NCI-H526 (cell line): ENCODE measurements around the gene CHST13.

Experiments
- DNase-seq, 2 experiments: peaks; one replicate each; lab custom pipeline; 2025; lab: John Stamatoyannopoulos, UW

CHST13 gene

DNA sequence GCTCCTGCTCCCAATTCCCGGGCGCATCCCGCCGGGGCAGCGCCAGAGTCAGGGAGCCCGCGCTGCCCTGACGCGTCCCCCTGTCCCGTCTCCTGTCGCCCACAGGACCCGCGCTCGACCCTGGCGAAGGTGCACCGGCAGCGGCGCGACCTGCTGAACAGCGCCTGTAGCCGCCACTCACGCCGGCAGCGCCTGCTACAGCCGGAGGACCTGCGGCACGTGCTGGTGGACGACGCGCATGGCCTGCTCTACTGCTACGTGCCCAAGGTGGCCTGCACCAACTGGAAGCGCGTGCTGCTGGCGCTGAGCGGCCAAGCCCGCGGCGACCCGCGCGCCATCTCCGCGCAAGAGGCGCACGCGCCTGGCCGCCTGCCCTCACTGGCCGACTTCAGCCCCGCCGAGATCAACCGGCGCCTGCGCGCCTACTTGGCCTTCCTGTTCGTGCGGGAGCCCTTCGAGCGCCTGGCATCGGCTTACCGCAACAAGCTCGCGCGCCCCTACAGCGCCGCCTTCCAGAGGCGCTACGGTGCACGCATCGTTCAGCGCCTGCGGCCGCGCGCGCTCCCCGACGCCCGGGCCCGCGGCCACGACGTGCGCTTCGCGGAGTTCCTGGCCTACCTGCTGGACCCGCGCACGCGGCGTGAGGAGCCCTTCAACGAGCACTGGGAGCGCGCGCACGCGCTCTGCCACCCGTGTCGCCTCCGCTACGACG, 17.8 kb downstream of the CHST13 start:
- DNase-seq: no peak

DNA sequence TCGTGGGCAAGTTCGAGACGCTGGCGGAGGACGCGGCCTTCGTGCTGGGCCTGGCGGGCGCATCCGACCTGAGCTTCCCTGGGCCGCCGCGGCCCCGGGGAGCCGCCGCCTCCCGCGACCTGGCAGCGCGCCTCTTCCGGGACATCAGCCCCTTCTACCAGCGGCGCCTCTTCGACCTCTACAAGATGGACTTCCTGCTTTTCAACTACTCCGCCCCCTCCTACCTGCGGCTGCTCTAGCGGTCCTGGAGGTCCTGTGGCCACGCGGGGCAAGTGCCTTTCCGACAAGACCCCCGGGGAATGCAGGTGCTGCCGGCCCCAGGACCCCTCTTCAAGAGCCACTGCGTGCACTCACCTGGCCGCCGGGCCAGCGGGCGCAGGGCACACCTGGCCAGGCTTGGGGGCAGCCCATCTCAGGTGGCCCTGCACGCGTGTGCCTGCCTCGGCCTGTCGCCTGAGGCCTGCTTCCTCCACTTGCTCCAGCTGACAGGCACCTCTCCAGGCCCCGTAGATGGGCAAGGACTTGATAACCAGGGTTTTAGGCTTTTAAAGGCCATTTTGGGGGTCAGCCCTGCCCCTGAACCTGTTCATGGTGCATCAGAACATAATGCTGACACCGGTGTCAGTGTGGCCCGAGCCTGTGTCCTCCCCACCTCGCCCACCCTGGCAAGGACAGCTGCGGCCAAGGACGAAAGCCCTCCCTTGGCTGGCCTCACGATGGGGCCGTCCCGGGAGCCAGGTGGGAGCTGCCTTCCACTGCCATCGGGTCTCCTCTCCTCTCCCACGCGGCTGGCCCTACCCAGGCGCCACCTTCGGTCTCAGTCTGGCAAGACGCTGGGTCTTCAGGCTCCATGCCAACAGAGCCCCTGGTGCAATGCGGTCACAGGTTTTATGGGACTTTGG, 18.6 kb downstream of the CHST13 start:
- no peak for DNase-seq

DNA sequence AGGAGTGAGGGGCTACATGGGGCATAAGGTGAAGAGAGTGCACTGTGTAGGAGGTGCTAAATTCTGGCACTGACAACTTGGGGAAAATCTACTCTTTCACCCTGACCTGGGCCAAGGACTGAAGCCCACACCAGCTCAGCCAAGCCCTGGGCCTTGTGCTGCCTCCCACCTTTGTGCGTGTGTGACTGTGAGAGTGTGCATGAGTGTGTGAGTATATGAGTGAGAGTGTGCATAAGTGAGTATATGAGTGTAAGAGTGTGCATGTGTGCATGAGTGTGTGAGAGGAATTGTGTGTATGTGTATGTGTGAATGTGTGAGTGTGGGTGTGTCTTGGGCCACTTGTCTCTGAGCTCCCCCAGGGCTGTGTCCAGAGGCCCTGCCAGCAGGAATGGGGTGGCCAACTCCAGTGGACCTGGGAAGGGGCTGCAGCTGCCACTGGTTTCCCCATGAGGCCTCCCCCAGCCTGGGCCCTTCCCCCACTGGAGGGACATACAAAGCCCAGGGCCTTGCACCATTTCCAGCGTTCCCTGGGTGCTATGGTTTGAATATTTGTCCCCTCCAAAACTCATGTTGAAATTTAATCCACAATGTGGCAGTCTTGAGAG, 19.6 kb downstream of the CHST13 start:
- no peak for DNase-seq

DNA sequence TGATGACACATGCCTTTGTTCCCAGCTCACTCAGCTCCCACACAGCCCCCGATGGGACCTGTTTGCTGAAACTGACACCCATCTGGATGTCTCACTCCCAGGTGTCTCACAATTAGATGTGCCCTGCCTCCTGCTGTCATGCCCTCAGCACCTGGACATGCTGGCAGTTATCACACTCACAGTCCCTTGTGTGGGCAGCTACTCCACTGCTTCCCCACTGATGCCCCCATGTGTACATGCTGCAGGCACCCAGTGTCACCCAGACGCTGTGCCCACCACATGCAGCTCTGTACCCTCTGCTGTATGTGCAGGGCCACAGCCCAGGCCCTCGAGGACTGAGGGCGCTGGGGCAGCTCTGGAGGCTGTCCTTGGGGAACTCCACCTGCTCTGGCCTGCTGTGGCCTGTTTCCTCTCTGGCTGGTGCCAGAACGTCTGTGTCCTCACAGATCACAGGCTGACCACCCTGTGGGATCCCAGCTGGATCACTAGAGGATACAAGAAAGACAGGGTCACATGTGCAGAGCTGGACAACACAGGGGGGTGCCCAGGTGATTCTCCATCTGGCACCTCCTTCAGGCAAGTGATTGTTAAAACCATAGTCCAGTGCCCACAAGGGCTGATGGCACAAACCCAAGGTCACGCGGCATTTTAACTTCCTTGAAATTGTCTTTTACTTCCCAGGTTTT, 20.8 kb downstream of the CHST13 start:
- no peak for DNase-seq

DNA sequence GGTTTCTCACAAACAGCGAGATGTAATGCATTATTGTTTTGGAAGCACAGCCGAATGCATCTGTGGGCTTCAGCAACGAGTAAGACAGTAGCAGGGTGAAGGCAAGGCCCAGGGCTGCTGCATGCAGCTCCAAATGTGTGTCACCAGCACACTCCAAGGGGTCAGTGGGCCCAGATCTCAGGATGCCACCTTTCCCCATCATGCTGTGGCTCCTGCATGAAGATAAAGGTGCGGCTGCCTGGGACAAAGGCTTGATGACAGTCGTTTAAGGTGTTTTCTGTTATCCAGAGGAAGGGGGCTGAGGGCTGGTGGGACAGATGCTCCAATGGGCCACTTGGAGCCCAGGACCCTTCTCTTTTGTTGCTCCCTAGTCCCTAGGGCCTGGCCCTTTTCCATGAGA, 21.6 kb downstream of the CHST13 start:
- no peak for DNase-seq

DNA sequence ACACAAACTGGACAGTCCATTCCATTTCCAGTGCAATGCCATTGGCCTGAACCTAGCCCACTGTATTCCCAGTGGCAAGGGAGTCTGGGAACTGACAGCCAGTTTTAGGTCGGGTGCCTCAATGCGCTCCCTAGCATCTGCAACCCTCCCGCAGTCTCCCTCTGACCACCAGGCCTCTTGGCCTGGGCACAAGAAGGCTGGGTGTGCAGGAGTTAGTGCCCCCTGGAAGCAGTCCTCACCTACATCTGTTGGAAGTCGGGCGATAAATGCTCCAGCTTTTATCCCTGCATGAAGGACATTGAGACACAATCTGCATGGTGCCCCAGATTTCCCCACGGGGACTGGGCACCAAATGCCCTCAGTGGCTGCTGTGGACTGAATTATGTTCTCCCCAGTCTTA, 22.1 kb downstream of the CHST13 start:
- DNase-seq: no peak

DNA sequence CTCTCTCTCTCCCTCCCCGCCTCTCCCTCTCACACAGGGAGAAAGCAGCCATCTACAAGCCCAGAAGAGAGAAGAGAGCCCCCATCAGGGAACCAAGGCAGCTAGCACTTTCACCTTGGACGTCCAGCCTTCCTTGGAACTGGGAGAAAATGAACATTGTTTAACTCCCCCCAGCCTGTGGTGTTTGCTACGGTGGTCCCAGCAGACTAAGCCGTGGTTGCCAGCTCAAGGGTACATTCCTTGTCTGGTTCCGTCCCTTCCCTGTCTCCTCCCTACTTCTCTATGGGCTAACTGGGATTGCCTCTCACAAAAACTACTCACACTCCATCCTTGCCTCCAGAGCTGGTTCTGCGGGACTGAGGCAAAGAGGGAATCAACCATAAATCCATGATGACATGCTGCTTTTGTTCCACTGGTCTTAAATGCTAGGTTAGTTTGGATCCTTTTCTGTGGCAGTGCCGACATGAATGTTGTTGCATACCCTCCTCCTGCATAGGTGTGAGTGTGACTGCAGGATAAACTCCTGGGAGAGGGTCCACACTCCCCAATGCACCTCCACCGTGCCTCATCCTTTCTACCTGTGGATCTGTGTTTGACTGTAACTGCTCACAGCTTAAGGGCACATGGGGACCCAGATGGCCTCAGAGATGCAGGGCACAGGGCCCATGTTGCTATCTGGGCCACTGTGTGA, 22.7 kb downstream of the CHST13 start:
- no peak for DNase-seq

DNA sequence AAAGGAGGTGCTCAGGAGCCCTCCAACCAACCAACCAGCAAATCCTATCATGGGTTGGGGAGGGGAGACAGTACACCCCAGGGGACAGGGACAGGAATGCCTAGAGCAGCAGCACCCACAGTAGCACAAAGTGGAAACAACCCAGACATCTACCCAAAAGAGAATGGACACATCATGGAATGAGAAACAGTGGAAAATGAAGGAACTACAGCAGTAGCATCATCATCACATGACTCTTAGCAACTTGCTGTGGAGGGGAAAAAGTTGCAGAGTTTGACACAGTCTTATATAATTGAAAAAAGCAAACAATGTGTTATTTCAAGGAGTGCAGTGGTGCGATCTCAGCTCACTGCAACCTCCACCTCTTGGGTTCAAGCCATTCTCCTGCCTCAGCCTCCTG, 23.8 kb downstream of the CHST13 start:
- DNase-seq: no peak

DNA sequence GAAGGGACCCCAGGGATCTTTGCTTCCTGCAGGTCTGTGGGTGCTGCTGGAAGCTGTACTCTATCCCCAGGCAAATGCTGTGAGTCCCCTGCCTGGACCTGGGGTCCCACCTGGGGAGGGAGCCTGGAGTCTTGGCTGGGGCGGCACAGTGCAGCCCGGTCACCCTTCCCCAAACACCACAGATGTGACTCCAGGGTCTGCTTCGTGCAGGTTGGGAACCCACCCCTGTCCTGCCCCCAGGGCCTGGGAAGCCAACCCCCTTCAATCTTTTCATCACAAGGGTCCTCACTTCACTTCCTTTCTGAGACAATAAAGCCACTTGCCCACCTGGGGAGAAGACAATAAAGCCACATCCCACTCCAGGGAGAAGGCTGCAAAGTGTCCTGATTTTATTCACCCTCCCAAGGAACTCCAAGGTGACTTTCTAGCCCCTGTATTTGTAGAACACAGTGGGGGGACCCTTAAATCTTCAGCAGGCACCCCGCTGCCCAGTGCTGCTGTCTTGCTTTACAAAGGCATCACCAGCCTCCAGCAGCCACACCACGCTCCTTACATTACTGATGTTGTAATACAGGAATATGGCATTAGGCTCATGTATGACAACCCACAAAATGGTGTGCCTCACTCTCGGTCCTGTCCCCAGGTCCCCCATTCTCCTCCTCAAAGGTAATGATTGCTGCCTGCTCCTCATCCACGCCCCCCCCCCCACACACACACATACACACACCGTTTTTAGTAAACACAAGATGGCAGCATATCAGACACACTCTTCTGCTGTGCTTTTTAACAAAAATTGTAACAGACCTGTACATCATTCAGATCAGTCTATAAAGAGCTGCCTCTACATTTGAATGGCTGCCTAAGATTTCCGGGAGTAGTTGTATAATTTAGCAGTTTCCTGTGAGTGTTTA, 24.9 kb downstream of the CHST13 start:
- no peak for DNase-seq

DNA sequence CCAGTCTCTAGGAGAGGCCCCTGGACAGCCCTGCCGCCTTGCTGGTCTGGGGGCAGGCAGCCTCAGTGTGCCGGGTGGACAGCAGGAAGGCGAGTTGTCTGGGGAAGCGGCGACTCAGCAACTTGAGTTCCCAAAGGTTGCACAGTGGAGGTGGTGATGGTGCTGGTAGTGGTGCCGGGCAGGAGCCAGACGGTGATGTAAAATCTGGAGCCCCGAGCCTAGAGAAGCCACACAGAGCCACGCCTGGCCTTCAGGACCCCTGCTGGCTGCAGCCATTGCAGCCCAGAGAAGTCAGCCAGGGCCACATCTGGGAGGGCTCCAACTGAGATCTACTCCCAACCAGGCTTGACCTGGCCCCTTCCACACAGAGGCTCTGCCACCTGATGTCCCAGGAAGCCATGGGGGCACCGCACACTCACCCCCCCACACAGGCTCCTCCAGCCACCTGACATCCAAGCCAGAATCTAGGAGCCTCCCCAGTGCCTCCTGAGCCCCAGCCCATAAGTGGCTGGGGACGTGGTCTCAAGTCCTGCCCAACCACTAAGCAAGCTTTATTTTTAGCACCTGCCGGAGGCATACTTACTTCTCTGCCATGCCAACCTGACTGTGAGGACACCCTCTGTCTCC, 26.0 kb downstream of the CHST13 start:
- no peak for DNase-seq

DNA sequence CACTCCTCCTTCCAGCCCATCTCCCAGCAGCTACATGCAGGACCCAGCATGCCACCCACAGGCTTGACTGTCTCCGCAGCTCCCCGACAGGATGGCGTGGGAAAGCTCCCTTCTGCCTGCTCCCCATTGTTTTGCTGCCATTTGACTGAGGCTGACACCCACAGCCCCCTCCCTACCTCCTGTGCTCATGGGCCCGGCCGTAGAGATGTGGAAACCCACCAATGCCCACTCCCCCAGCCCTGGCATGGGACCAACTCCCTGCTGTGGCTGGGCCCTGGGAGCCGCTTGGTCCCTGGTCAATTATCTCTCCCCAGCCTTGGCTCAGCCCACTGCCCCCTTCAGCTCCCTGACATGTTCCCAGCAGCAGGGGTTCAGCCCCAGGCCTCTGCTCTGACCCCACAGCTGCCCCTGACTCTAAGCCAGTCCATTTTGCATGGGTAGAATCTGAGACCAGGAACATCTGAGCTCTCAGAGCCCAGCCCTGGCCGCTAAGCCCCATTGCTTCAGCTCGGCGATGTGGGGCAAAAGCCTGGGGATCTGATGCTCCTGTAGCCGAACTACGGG, 26.6 kb downstream of the CHST13 start:
- no peak for DNase-seq

DNA sequence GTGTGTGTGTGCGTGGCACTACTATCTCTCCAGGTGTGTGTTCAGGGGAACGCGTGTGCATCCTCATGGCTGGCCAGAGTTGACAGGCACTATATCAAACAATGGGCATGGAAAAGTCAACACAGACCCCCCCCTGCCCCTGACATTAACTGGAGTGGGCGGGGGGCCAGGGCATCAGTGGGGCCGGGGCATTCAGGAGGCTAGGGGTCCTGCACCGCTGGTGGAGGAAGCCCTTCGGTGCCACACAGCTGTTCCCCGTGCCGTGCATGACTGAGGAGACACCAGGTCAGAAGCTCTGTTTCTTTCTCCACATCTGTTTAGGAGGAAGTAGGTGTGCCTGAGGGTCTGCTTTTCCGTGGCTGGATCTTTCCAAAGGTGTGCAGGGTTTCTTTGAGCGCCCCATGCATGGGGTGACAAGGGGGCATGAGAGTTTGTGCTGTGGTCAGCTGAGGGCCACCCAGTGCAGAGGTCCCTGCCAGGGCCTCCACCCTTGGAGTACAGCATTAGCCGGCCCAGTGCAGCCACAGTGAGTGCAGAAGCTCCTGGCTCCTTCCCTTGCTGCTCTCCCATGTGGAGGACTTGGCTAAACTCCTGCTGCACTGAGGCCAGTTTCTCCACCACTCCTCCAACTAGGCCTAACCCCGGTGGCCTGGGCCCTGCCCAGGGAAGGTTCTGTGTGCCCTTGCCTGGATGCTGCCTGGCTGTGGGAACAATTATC, 27.3 kb downstream of the CHST13 start:
- no peak for DNase-seq

DNA sequence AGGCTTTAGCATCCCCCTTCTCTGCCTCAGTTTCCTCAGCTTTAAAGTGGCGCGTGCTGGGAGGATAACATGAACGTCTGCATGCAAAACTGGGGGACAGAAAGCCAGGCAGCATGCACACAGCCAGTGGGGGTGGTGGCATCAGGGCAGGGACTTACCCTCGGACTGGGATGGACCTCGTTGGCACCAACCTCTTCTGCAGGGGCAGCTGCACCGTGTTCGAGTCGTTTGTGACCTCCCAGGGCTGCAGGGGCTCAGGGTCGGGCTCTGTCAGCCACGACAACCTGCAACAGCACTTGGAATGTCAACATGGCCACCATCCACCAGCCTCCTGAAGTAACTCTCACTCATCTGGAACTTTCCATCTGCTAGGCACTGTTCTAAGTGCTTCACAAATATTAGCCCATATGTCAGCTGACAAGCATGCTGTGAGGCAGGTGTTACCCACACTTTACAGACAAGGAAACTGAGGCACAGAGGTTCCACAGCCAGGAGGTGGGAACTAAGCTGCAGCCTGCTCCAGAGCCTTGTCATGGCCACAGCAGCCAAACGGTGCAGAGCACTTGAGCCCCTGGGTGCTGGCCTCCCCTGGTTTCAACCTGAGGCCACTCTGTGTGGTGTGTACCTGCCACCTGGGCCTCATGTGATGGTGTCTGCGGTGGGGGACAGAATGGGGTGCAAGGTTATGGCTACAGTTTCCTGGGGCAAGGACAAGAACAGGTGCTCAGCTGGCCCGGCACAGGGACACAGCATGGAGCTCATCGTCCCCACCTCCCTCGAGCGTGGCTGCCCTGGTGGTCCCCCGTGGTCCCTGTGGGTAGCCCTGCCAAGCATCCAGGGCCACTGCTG, 28.1 kb downstream of the CHST13 start:
- DNase-seq: no peak

DNA sequence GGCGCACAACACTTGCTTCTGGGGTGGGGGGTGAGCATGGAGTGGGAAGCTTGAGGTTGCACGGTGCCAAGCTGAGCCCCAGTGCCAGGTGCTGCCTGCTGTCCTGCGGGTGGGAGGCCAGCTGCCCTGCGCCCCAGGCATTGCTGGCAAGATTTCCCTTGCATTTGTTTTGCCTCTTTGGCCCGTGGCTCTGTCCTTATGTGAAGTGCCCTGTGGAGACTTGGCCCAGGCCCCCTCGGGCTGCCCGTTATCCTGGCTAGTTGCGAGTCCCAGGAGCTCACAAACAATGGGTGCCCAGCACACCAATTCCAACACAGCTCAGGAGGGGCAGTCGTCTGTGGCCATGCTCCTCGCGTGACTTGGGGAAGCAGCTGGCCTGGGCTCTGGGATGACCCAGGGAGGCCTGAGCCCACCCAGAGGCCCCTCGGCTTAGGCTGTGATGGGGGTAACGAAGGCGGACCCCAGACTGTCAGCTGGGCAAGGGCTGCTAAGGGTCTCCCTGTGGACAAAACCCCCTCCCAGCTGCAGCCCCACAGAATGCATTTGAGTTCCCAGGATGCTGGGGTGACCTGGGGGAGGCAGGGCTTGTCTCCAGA, 28.8 kb downstream of the CHST13 start:
- no peak for DNase-seq

DNA sequence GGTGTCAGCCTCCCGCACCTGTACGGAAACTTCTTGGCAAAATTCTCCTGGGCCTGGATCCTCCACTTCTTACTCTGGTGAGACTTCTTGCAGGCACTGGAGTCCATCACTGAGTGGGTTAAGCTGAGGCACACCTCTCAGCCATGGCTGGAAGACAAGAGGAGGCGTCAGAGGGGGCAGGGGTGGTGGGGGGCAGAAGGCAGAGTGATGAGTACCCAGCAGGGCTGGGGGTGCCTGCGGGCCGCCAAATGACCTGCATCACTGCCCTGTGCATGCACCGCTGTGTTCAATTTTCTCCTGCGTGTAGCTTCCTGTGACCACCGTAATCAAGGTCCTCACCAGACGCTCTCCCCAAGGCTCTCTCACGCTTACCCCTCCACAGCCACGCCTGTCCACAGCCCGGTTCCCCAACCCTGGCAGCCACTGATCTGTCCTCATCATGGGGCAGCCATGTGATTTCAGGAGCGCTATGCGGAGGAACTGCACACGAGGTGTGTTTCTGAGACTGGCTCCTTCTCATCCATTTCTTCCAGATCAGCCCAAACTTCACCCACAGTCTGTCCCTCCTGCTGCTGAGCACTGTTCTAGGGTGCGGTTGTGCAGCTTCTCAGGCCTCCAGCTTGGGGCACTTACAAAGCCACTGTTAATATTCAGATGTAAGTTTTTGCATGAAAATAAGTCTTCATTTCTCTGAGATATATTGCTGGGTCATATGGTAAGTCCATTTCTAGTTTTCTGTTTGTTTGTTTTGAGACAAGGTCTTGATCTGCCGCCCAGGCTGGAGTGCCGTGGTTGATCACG, 29.5 kb downstream of the CHST13 start:
- DNase-seq: no peak

DNA sequence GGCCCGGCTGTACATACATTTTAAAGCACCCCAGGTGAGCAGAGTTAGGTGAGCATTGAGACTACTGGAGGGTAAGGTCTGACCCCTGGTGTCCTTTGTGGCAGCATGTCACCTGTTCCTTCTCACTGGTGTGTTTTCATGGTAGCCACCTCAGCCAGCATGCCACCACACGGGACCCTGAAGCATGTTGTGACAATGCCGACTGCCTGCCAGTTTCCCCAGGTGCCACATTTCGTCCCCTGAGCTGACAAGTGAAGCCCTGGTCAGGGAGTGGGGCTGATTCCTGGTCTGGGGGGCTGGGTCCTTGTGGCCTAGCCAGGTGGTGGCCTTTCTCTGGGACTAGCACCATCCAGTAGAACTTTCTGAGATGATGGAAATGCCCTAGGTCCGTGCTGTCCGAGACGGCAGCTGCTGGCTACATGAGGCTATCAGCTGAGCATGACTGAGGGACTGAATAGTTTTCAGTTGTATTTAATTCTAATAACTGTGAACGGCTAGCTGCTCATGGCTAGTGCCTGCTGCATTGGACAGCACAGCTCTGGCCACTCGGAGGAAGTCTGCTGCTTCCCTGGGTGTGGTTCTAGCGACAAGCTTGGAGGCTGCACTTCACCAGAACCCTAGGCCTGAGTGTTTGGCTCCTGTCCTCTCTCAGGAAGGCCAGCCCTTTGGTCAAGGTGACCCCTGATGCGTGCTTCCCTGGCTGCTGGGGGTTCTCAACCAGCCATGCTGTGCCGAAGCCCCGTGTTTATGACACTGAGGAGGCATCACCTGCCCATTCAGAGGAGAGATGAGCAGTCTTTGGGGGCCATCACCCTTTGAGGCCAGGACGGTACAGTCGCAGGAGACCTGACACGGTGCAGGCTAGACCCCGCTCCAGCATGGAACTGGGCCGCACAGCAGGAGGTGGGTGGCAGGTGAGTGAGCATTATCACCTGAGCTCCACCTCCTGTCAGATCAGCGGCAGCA, 30.9 kb downstream of the CHST13 start:
- no peak for DNase-seq
